Panc1 (cell line): ENCODE measurements around the gene RAB11FIP3. TPM values are rescaled to one million over a fixed set of nuclear protein-coding genes. Genes with fewer than 3 reads are reported as not detected.

Experiments
- ATAC-seq: fragments of 200-7000 bp; cut with Tn5 transposase; 2 replicates; pipeline ENCODE4 v1.9.1; 2020; ENCODE audit warnings: mild to moderate bottlenecking, moderate library complexity
- BruUV-seq: library from RNA; stranded (reverse); fragments of 400-500 nt; replicated peaks from 2 replicates; lab custom pipeline; 2021; lab: Mats Ljungman, UMichigan
- CTCF ChIA-PET: fragments of 300-600 bp; sonication (Branson Sonifier 250); formaldehyde crosslinking; loops from one replicate; lab custom pipeline; 2022; ENCODE audit warnings: antibody characterized with exemption; lab: Charles Lee
- POLR2A ChIA-PET: fragments of 300-600 bp; sonication (Branson Sonifier 250); formaldehyde crosslinking; loops from one replicate; lab custom pipeline; 2022; ENCODE audit warnings: antibody characterized with exemption; lab: Charles Lee
- DNase-seq: peaks from one replicate; pipeline ENCODE4 v3.0.0-alpha.2; 2010; ENCODE audit warnings: low read depth, low spot score
- H3K27ac ChIP-seq: 2 replicates; pipeline ENCODE4 v1.5.1; 2011; ENCODE audit warnings: mild to moderate bottlenecking, low read length, inconsistent platforms
- H3K27me3 ChIP-seq: fragments of 200-500 bp; sonication (Bioruptor generic); 2 replicates; pipeline ENCODE4 v1.6.0; 2014; ENCODE audit warnings: low read length, inconsistent platforms; ENCODE audit not compliant: control insufficient read depth, insufficient read depth
- H3K36me3 ChIP-seq: fragments of 200-500 bp; sonication (Bioruptor generic); 2 replicates; pipeline ENCODE4 v1.5.1; 2014; ENCODE audit warnings: inconsistent platforms, mild to moderate bottlenecking, low read length, moderate library complexity; ENCODE audit not compliant: control insufficient read depth, insufficient read depth
- H3K4me1 ChIP-seq: 2 replicates; pipeline ENCODE4 v1.5.1; 2011; ENCODE audit warnings: inconsistent platforms, mild to moderate bottlenecking, low read length, moderate library complexity; ENCODE audit not compliant: control insufficient read depth, insufficient read depth
- H3K4me3 ChIP-seq, 2 experiments: 2 replicates each; pipeline ENCODE4 v1.5.1; 2011 to 2012; ENCODE audit warnings: low read depth in 2 of 2, low read length in 2 of 2, mild to moderate bottlenecking in 2 of 2, inconsistent platforms in 1 of 2, moderate library complexity in 1 of 2
- H3K9me3 ChIP-seq: fragments of 200-500 bp; sonication (Bioruptor generic); 2 replicates; pipeline ENCODE4 v1.5.1; 2014; ENCODE audit warnings: low read depth, mild to moderate bottlenecking, inconsistent platforms, low read length, moderate library complexity; ENCODE audit not compliant: control insufficient read depth, insufficient read depth
- POLR2AphosphoS5 ChIP-seq: IDR thresholded peaks from 2 replicates; pipeline ENCODE4 v1.6.1; 2012; ENCODE audit warnings: mild to moderate bottlenecking, low read depth, low read length, moderate library complexity
- SIN3A ChIP-seq: IDR thresholded peaks from 2 replicates; pipeline ENCODE4 v1.6.1; 2012; ENCODE audit warnings: low read depth, mild to moderate bottlenecking, low read length, moderate library complexity, borderline replicate concordance; ENCODE audit not compliant: insufficient read depth
- TCF7L2 ChIP-seq: IDR thresholded peaks from 2 replicates; pipeline ENCODE4 v1.6.1; 2011; ENCODE audit warnings: mild to moderate bottlenecking, low read depth, low read length, inconsistent platforms
- in situ Hi-C: cut with HindIII; loops from 2 replicates; pipeline ENCODE4 v1.10.0; 2016; ENCODE audit warnings: low sequenced_read_pairs, low pct_unique_long_range_greater_than_20kb
- intact Hi-C: fragments of 100-400 bp; cut with micrococcal nuclease; formaldehyde crosslinking; loops from one replicate; pipeline ENCODE4 v1.10.0; 2022; ENCODE audit not compliant: unreplicated experiment
- total RNA-seq: library from RNA; stranded (reverse); gene quantifications from one replicate; pipeline ENCODE4 v1.2.1, GENCODE V29; 2021; ENCODE audit not compliant: unreplicated experiment
- TF ChIP-seq, protein P1 (sequence below): fragments of 450-650 bp; IDR thresholded peaks from 2 replicates; pipeline ENCODE4 v1.5.1; 2017; ENCODE audit warnings: mild to moderate bottlenecking
- TF ChIP-seq, protein P2 (sequence below), 2 experiments: IDR thresholded peaks; 2 replicates each; pipeline ENCODE4 v1.6.1; 2011 to 2012; ENCODE audit warnings: low read depth in 2 of 2, control low read depth in 1 of 2, low read length in 1 of 2, mild to moderate bottlenecking in 1 of 2, moderate library complexity in 1 of 2; ENCODE audit not compliant: insufficient read depth in 1 of 2

RAB11FIP3 gene
- total RNA-seq, 1 experiment from 2014 or later: 57.3 TPM

DNA sequence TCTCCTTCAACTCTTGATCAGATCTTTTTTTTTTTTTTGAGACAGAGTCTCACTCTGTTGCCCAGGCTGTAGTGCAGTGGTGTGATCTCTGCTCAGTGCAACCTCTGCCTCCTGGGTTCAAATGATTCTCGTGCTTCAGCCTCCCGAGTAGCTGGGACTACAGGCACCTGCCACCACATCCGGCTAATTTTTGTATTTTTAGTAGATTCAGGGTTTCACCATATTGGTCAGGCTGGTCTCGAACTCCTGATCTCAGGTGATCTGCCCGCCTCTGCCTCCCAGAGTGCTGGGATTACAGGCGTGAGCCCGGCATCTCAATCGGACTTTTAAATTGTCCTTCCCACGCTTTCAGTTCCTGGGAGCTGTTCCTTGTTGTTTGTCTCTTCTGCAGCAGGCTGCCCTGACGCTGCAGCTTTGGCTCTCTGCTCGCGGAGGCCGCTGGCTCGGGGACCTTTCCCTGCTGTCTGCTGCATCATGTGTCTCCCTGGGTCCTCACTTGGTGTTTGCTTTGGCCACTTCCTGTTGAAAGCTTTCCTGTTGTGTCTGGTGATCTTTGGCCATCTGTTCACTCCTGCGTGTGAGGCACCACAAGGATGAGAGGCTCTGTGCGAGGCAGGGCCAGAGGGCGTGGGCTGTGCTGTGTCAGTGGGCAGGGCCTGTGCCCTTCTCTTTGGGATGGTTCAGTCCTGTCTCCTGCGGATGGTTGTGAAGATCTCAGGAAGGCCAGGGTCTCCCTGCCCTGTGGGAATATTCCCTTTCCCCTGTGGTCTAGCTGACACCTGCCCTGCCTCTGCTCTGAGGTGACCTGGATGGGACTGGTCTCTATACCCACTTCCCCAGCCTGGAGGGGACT lies 83.7 kb downstream of the RAB11FIP3 start:
- ATAC-seq (no peak), DNase-seq (no peak)
- intact Hi-C loops: loop anchor here (5.0 kb wide), 1 partner anchor 122 kb away; no protein-coding TSS in a partner anchor
- Histone ChIP-seq H3K4me1 (no peaks in the 10 kb centered on the region), H3K27me3 (no peaks in the 10 kb centered on the region), H3K9me3 (no peaks in the 10 kb centered on the region), H3K36me3 (no peaks in the 10 kb centered on the region; the same call in 1 of the 2 replicates), H3K4me3 (no peak overlapping the region), H3K27ac (no peak overlapping the region)
- BruUV-seq: no TSS peak
- ChIA-PET CTCF (no interaction called here), POLR2A (interaction anchor here (0.7 kb wide), 1 partner anchor 761 kb away, joined by 7 read pairs; no protein-coding TSS in a partner anchor)
- TF ChIP-seq SIN3A: no peak
- TF ChIP-seq, protein P1, sequence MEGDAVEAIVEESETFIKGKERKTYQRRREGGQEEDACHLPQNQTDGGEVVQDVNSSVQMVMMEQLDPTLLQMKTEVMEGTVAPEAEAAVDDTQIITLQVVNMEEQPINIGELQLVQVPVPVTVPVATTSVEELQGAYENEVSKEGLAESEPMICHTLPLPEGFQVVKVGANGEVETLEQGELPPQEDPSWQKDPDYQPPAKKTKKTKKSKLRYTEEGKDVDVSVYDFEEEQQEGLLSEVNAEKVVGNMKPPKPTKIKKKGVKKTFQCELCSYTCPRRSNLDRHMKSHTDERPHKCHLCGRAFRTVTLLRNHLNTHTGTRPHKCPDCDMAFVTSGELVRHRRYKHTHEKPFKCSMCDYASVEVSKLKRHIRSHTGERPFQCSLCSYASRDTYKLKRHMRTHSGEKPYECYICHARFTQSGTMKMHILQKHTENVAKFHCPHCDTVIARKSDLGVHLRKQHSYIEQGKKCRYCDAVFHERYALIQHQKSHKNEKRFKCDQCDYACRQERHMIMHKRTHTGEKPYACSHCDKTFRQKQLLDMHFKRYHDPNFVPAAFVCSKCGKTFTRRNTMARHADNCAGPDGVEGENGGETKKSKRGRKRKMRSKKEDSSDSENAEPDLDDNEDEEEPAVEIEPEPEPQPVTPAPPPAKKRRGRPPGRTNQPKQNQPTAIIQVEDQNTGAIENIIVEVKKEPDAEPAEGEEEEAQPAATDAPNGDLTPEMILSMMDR: no peak
- no peak for TF ChIP-seq TCF7L2
- TF ChIP-seq, protein P2, sequence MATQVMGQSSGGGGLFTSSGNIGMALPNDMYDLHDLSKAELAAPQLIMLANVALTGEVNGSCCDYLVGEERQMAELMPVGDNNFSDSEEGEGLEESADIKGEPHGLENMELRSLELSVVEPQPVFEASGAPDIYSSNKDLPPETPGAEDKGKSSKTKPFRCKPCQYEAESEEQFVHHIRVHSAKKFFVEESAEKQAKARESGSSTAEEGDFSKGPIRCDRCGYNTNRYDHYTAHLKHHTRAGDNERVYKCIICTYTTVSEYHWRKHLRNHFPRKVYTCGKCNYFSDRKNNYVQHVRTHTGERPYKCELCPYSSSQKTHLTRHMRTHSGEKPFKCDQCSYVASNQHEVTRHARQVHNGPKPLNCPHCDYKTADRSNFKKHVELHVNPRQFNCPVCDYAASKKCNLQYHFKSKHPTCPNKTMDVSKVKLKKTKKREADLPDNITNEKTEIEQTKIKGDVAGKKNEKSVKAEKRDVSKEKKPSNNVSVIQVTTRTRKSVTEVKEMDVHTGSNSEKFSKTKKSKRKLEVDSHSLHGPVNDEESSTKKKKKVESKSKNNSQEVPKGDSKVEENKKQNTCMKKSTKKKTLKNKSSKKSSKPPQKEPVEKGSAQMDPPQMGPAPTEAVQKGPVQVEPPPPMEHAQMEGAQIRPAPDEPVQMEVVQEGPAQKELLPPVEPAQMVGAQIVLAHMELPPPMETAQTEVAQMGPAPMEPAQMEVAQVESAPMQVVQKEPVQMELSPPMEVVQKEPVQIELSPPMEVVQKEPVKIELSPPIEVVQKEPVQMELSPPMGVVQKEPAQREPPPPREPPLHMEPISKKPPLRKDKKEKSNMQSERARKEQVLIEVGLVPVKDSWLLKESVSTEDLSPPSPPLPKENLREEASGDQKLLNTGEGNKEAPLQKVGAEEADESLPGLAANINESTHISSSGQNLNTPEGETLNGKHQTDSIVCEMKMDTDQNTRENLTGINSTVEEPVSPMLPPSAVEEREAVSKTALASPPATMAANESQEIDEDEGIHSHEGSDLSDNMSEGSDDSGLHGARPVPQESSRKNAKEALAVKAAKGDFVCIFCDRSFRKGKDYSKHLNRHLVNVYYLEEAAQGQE (IDR thresholded peaks at IDR 0.05; ENCODE audit: insufficient read depth in 1 of 2, low read depth in 2 of 2, low read length in 1 of 2): no peak
- no peak for TF ChIP-seq POLR2AphosphoS5
- in situ Hi-C loops: no loop called here

DNA sequence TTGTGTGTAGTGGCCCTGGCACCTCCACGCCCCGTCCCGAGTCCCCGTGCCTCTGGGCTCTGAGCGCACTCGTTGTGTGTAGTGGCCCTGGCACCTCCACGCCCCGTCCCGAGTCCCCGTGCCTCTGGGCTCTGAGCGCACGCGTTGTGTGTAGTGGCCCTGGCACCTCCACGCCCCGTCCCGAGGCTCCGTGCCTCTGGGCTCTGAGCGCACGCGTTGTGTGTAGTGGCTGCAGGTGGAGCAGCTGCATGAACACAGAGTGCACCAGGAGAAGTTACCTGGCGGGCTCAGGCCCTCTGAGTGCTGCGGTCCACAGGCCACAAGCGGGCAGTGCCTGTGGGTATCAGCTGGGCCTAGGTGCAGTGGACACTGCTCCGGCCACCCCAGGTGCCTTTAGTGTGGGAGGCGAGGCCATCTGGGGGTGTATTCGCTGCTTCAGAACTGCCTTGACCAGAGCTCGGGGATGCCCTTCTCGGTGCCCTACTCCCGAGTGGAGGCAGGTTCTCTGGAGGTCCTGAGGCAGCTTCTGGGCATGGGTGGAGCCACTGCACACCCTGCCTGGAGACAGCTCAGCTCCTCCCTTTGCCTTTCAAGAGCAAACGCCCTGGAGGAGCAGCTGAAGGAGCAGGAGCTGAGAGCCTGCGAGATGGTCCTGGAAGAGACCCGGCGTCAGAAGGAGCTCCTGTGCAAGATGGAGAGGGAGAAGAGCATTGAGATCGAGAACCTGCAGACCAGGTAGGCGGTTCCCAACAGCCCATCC lies 84.8 kb downstream of the RAB11FIP3 start:
- Histone ChIP-seq H3K27ac (no peak overlapping the region), H3K36me3 (no peaks in the 10 kb centered on the region; the same call in 1 of the 2 replicates), H3K4me1 (no peaks in the 10 kb centered on the region), H3K9me3 (no peaks in the 10 kb centered on the region), H3K4me3 (no peak overlapping the region), H3K27me3 (no peaks in the 10 kb centered on the region)
- intact Hi-C loops (no loop called here), in situ Hi-C loops (no loop called here)
- POLR2A ChIA-PET: no interaction called here
- ATAC-seq (no peak), DNase-seq (no peak)
- TF ChIP-seq SIN3A: no peak
- TF ChIP-seq TCF7L2: no peak
- TF ChIP-seq POLR2AphosphoS5: no peak
- TF ChIP-seq, protein P1: no peak
- TF ChIP-seq, protein P2 (IDR thresholded peaks at IDR 0.05; ENCODE audit: insufficient read depth in 1 of 2, low read depth in 2 of 2, low read length in 1 of 2): no peak
- BruUV-seq: no TSS peak
- CTCF ChIA-PET: interaction anchor here (0.5 kb wide), 1 partner anchor 115 kb away, joined by 5 read pairs; no protein-coding TSS in a partner anchor
